Measurements from ENCODE around the gene RNF224.

Gene RNF224

DNA sequence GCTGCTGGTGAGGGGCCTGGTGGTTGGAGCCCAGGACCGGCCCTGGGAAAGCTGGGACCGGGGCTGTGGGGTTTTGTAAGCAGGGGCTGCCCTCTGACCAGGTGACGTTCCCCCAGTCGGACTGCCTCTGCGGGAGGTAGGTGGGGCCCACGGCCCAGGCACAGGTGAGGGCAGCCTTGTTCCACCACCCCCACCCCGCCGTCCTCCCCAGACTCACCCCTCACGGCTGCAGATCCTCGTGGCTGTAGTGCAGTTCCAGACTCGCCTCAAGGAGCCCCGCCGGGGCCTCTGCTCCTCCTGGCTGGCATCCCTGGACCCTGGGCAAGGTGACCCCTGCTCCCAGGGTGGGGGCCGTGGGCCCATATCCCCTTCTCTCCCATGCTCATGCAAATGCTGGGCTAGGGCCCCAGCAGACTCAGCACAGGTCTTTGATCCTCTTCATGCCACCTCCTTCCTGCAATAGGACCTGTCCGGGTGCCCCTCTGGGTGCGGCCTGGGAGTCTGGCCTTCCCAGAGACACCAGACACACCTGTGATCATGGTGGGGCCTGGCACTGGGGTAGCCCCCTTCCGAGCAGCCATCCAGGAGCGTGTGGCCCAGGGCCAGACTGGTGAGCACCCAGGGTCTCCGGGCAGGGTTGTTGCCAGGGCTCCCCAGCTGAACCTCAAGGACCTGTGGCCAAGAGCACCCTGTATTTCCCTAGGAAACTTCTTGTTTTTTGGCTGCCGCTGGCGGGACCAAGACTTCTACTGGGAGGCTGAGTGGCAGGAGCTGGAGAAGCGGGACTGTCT is 11.9 kb upstream of the RNF224 start:
- no peak for DNase-seq

GRCh38 chr9:137216188-137216965 is 10.9 kb upstream of the RNF224 start:
- no peak for DNase-seq

GRCh38 chr9:137217276-137218211 is 9.8 kb upstream of the RNF224 start:
- no peak for DNase-seq

GRCh38 chr9:137218212-137218753 is 9.0 kb upstream of the RNF224 start:
- no peak for DNase-seq

- no peak for DNase-seq
These were observed 8.5 kb upstream of the RNF224 start for GRCh38 chr9:137218754-137219271.

- DNase-seq = no peak
These were observed 7.5 kb upstream of the RNF224 start for GRCh38 chr9:137219757-137220316.

DNA sequence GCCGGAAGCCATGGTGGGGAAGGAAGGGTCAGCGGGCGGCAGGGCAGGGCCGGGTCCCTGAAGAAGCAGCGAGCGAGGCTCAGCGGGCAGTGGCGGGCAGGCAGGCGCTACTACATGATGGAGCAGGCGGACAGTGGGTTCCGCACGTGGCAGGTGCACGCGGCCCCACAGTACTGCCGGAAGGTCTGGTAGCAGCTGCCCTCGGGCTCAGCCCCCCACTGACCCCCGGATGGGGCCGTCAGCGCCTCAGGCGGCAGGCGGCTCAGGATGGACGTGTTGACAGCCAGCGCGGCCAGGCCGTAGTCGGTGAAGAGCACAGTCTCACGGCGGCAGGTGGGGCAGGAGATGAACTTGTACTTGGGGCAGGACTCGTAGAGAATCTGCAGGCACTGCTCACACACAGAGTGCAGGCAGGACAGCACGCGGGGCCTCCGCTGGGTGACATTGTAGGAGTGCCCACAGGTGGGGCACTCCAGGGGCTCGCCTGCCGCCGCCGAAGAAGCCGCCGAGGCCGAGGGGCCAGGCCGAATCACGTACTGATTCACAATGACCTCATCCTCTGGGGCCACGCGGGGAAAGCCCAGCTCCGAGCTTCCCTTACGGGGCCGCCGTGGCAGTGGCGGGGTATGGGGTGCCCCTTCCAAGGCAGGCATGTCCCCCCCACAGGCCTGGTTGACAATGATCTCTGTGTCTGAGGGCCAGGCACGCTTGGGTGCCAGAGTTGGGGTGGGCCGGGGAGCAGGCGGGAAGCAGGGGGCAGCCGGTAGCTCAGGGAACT is 6.8 kb upstream of the RNF224 start:
- no peak for DNase-seq

- no peak for DNase-seq
These were observed 6.2 kb upstream of the RNF224 start for GRCh38 chr9:137221095-137221505.

GRCh38 chr9:137221506-137222111 is 5.7 kb upstream of the RNF224 start:
- DNase-seq = no peak

DNA sequence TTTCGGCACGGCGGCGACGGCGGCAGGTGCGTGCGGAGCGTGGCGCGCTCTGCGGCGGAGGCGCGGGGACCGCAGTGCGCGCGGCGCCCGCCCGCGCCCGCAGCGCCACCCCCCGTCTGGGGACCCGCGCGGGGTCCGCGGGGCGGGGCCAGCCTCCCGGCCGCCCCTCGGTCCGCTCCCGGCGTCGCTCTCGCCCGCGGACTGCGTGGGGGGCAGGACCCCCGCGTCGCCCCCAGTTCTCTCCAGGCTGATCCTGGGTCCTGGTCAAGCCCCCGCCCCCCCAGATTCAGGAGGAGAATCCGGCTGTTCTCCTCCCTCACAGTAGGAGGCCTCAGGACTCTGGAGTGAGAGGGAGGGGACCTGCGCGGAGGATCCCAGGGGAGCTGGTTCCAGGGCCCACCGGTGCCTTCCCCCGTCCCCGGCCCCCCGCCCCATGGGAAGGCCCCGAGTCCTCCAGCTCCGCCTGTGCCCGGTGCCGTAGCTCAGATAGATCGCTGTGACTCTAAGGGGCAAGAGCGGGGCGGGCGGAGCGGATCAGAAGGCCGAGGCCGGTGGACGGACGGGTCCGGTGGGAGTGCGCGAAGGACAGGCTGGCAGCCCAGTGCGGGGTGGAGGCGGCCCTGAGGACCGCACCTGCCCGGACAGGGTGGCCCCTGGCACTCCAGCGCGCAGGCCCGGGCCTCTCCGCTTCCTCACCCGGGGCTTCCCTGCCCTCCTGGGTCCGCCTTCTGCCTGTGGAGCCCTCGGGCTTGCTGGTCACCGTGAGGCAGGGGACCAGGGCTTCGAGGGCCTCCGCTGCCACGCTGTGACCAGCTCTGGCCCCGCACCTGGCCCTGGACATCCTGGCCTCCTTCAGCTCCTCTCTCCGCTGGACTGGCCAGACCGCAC is 4.9 kb upstream of the RNF224 start, which contains the start of gene RNF208:
TSS of gene RNF208 (minus strand) at position 51 of the 888 bp plus-strand sequence. CDS start 1,028 bp downstream, outside the sequence.
- no peak for DNase-seq

- DNase-seq = peak; percentile 97
These were observed 4.0 kb upstream of the RNF224 start for GRCh38 chr9:137223078-137223970.

DNA sequence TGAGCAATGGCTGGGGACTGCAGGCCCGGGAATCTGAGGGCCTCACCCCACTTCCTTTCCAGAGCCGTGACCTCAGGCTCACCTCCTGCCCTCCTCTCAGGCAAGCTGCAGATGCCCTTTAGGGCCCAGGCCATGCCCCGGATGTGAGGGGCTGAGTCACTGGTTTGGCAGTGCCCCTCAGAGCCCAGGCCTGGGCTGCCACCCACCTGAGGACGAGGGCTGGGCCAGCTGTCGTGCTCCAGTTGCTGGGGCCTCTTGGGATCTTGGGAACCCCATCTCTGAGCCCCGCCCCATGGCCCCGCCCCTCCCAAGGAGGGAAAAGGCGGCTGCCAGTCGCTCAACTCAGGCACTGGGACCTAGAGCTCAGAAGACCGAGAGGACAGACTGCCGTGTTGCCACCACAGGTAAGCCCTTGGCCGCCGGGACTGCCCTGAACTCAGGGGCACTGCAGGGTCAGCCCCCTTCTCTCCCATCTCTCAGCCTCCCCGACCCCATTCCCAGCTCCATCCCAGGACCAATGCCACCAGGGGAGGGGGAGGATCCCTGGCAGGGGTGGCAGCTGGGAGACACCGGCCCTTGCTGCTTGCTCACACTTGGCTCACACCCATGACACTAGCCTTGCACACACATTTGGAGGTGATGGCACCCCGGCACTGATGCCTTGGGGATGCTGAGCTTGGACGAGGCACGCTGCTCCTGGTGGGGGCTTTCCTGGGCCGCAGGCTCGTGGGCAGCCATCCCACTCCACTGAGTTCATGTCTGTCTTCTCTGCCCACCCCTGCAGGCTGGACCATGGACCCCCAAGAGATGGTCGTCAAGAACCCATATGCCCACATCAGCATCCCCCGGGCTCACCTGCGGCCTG is 2.2 kb upstream of the RNF224 start, which contains the start of gene CYSRT1:
TSS of gene CYSRT1 (plus strand) at position 345 of the 865 bp plus-strand sequence. CDS start at position 793, 448 bp downstream.
- DNase-seq = no peak

- DNase-seq = no peak
These were observed 1.5 kb upstream of the RNF224 start for GRCh38 chr9:137225699-137226331.

GRCh38 chr9:137226338-137227053 is 806 bp upstream of the RNF224 start:
- no peak for DNase-seq

DNA sequence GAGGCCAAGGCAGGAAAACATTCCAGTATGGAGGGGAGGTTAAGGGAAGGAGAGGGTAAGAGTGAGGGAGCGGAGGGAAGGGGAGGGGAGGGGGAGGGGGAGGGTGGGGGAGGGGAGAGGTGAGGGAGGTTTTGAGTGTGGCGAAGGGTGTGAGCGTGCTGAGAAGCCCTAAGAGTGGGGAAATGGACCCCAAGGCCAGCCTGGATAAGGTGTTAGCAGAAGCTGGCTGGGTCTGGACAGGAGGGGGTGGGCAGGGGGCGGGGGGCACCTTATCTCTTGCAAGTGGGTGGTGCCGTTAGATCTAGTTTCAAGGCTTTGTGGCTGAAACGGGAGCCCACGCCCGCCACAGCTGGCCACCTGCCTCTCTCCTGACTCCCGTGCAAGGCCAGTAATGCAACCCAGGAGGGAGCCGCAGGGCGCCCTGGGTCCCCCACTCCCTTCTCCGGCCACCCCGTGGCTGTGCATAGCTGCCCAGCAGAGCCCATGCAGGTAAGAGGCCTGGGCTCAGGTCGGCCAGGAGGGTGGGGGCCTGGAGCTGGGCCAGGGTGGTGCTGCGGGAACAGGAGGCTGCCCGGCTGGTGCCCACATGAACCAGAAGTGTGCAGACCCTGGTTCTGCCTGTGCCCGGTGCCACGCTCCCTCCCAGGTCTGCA is 677 bp downstream of the RNF224 start:
- no peak for DNase-seq

Measured in midbrain (tissue), 1 donor.